ENCODE results near the gene NIPSNAP3A.

DNA sequence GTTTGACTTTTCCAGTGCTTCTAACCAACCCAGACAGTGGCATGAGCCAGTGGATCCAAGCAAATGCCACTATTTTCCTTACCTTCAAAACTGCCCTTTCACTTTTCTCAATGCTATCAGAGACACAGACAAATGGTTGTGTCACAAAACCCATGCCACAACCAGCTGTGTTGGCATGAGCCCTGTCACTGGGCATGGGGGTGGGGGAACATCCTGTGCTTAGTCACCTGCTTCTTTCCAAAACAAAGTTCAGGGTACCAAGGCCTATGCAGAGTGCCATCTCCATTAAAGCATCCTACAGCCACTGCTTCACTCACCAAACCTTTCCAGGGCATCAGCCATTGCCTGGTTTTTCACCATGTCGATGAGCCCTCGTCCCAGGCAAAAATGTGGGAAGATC lies 46.6 kb downstream of the NIPSNAP3A start:
- TF ChIP-seq CTCF (conservative IDR thresholded peaks at IDR 0.05; ENCODE audit: low read depth, low read length) (no peak), EZH2 (IDR thresholded peaks at IDR 0.05; ENCODE audit: borderline replicate concordance, low read depth, low read length, poor library complexity, severe bottlenecking) (no peak)
